ENCODE measurements around the gene ST6GALNAC1. TPM values are rescaled to one million over a fixed set of nuclear protein-coding genes. Genes with fewer than 3 reads are reported as not detected.
A peak's percentile ranks its signal among the peaks of the same experiment; 100 is the strongest.

Gene ST6GALNAC1
- total and polyA plus RNA-seq, 2 of the 13 experiments (the other 11 are each of a cell fraction or from before 2014, with no cell fraction given): not detected

GRCh38 chr17:76671123-76671911 lies 27.8 kb upstream of the ST6GALNAC1 start (continued):
- TF ChIP-seq, protein P1, sequence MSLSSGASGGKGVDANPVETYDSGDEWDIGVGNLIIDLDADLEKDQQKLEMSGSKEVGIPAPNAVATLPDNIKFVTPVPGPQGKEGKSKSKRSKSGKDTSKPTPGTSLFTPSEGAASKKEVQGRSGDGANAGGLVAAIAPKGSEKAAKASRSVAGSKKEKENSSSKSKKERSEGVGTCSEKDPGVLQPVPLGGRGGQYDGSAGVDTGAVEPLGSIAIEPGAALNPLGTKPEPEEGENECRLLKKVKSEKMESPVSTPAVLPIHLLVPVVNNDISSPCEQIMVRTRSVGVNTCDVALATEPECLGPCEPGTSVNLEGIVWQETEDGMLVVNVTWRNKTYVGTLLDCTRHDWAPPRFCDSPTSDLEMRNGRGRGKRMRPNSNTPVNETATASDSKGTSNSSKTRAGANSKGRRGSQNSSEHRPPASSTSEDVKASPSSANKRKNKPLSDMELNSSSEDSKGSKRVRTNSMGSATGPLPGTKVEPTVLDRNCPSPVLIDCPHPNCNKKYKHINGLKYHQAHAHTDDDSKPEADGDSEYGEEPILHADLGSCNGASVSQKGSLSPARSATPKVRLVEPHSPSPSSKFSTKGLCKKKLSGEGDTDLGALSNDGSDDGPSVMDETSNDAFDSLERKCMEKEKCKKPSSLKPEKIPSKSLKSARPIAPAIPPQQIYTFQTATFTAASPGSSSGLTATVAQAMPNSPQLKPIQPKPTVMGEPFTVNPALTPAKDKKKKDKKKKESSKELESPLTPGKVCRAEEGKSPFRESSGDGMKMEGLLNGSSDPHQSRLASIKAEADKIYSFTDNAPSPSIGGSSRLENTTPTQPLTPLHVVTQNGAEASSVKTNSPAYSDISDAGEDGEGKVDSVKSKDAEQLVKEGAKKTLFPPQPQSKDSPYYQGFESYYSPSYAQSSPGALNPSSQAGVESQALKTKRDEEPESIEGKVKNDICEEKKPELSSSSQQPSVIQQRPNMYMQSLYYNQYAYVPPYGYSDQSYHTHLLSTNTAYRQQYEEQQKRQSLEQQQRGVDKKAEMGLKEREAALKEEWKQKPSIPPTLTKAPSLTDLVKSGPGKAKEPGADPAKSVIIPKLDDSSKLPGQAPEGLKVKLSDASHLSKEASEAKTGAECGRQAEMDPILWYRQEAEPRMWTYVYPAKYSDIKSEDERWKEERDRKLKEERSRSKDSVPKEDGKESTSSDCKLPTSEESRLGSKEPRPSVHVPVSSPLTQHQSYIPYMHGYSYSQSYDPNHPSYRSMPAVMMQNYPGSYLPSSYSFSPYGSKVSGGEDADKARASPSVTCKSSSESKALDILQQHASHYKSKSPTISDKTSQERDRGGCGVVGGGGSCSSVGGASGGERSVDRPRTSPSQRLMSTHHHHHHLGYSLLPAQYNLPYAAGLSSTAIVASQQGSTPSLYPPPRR (CRISPR knock-in tag; IDR thresholded peaks at IDR 0.05; ENCODE audit: borderline replicate concordance): no peak; the same call in 1 of the 2 replicates
- TF ChIP-seq RBM22 (optimal IDR thresholded peaks at IDR 0.05; ENCODE audit: low read length) (no peak), HOXA3 (CRISPR knock-in tag; IDR thresholded peaks at IDR 0.05) (peak; percentile 65), CBX1 (IDR thresholded peaks at IDR 0.05; ENCODE audit: low read depth) (no peak), CHCHD3 (CRISPR knock-in tag; IDR thresholded peaks at IDR 0.05) (no peak), AGO1 (IDR thresholded peaks at IDR 0.05; ENCODE audit: low read depth, low read length, poor library complexity, severe bottlenecking) (peak; percentile 63), RXRA (CRISPR knock-in tag; IDR thresholded peaks at IDR 0.05) (peak; percentile 77), ZFP37 (CRISPR knock-in tag; IDR thresholded peaks at IDR 0.05; ENCODE audit: borderline replicate concordance) (no peak; the same call in 1 of the 2 replicates), ZNF232 (CRISPR knock-in tag; IDR thresholded peaks at IDR 0.05; ENCODE audit: borderline replicate concordance) (no peak; the same call in 1 of the 2 replicates), ZBTB42 (CRISPR knock-in tag; IDR thresholded peaks at IDR 0.05) (peak; percentile 82), ZNF383 (CRISPR knock-in tag; IDR thresholded peaks at IDR 0.05; ENCODE audit: borderline replicate concordance) (no peak), TEAD2 (CRISPR knock-in tag; IDR thresholded peaks at IDR 0.05) (no peak; the same call in 1 of the 2 replicates), ATF6 (CRISPR knock-in tag; conservative IDR thresholded peaks at IDR 0.05) (peak; percentile 96), TGIF2 (CRISPR knock-in tag; IDR thresholded peaks at IDR 0.05) (peak; percentile 80)
- TF ChIP-seq, protein P2, sequence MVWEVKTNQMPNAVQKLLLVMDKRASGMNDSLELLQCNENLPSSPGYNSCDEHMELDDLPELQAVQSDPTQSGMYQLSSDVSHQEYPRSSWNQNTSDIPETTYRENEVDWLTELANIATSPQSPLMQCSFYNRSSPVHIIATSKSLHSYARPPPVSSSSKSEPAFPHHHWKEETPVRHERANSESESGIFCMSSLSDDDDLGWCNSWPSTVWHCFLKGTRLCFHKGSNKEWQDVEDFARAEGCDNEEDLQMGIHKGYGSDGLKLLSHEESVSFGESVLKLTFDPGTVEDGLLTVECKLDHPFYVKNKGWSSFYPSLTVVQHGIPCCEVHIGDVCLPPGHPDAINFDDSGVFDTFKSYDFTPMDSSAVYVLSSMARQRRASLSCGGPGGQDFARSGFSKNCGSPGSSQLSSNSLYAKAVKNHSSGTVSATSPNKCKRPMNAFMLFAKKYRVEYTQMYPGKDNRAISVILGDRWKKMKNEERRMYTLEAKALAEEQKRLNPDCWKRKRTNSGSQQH (CRISPR knock-in tag; IDR thresholded peaks at IDR 0.05; ENCODE audit: low read depth): peak; percentile 61
- TF ChIP-seq, protein P3, sequence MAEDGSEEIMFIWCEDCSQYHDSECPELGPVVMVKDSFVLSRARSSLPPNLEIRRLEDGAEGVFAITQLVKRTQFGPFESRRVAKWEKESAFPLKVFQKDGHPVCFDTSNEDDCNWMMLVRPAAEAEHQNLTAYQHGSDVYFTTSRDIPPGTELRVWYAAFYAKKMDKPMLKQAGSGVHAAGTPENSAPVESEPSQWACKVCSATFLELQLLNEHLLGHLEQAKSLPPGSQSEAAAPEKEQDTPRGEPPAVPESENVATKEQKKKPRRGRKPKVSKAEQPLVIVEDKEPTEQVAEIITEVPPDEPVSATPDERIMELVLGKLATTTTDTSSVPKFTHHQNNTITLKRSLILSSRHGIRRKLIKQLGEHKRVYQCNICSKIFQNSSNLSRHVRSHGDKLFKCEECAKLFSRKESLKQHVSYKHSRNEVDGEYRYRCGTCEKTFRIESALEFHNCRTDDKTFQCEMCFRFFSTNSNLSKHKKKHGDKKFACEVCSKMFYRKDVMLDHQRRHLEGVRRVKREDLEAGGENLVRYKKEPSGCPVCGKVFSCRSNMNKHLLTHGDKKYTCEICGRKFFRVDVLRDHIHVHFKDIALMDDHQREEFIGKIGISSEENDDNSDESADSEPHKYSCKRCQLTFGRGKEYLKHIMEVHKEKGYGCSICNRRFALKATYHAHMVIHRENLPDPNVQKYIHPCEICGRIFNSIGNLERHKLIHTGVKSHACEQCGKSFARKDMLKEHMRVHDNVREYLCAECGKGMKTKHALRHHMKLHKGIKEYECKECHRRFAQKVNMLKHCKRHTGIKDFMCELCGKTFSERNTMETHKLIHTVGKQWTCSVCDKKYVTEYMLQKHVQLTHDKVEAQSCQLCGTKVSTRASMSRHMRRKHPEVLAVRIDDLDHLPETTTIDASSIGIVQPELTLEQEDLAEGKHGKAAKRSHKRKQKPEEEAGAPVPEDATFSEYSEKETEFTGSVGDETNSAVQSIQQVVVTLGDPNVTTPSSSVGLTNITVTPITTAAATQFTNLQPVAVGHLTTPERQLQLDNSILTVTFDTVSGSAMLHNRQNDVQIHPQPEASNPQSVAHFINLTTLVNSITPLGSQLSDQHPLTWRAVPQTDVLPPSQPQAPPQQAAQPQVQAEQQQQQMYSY (CRISPR knock-in tag; IDR thresholded peaks at IDR 0.05): no peak

Measured in HepG2 (cell line).